22Rv1 (cell line): ENCODE measurements around the gene GATD1.

Source experiments
- H3K27ac ChIP-seq: fragments of 450-650 bp; 2 replicates; pipeline ENCODE4 v1.5.1; 2017
- ZFX ChIP-seq: fragments of 450-650 bp; IDR thresholded peaks from 2 replicates; pipeline ENCODE4 v1.6.1; 2017; ENCODE audit warnings: antibody characterized with exemption, borderline replicate concordance
- TF ChIP-seq, protein P1 (sequence below): fragments of 450-650 bp; IDR thresholded peaks from 2 replicates; pipeline ENCODE4 v1.5.1; 2017; ENCODE audit warnings: mild to moderate bottlenecking

GATD1 gene

DNA sequence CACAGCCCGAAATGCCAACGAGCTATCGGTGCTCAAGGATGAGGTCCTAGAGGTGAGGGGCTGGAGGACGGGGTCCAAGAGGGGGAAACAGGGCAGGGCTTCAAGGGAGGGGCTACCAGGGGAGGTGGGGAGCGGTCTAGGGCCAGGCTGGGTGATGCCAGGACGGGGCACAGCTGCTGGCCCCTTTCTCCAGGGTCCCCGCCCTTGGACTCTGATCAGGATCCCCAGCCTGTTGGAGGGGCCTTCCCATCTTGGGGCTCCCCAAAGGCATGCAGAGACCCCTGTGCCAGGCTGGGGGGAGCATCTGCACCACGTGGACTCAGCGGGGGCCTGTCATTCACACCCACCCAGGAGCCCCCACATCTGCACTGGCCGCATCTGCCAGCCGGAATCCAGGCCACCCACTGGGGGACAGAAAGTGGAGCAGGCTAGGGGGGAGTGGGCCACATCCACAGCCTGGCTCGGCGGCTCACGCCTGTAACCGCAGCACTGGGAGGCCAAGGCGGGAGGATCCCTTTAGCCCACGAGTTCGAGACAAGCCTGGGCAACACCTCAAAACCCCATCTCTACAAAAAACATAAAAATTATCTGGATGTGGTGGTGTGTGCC is 52.4 kb downstream of the GATD1 start:
- H3K27ac ChIP-seq: no peak overlapping the region
- TF ChIP-seq, protein P1, sequence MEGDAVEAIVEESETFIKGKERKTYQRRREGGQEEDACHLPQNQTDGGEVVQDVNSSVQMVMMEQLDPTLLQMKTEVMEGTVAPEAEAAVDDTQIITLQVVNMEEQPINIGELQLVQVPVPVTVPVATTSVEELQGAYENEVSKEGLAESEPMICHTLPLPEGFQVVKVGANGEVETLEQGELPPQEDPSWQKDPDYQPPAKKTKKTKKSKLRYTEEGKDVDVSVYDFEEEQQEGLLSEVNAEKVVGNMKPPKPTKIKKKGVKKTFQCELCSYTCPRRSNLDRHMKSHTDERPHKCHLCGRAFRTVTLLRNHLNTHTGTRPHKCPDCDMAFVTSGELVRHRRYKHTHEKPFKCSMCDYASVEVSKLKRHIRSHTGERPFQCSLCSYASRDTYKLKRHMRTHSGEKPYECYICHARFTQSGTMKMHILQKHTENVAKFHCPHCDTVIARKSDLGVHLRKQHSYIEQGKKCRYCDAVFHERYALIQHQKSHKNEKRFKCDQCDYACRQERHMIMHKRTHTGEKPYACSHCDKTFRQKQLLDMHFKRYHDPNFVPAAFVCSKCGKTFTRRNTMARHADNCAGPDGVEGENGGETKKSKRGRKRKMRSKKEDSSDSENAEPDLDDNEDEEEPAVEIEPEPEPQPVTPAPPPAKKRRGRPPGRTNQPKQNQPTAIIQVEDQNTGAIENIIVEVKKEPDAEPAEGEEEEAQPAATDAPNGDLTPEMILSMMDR: no peak
- no peak for TF ChIP-seq ZFX

DNA sequence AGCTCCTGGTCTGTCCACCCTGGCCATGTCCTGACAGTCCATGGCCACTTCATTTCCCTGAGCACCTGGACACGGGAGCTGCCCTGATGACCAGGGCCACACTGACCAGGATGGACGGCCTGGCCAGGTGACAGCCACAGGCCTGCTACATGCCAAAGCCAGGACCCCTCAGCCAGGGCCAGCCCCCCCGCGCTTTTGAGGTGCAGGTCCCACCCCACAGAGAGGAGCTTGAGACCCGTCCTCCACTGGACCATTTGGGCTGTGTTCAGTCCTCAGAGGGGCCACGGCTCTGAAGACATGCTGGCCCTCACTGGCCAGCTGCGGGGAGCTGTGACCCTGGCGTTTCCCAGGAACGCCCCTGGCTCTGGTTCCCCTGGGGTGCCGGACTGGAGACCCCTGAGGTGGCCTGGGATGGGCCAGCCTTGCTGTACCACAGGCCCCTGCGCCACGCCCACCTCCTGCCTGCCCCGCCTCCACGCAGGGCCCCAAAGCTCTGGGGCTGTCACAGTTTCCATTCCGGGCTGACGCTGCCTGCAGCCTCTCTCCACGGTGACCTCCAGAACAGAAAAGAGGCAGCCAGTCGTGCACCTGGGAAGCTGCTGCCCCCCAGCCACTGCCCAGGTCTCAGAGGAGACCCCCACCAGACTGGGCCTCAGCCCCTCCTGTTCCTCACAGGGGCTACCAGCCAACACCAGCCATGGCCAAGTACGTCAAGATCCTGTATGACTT is 53.1 kb downstream of the GATD1 start:
- no peak overlapping the region for H3K27ac ChIP-seq
- TF ChIP-seq, protein P1: no peak
- no peak for TF ChIP-seq ZFX

DNA sequence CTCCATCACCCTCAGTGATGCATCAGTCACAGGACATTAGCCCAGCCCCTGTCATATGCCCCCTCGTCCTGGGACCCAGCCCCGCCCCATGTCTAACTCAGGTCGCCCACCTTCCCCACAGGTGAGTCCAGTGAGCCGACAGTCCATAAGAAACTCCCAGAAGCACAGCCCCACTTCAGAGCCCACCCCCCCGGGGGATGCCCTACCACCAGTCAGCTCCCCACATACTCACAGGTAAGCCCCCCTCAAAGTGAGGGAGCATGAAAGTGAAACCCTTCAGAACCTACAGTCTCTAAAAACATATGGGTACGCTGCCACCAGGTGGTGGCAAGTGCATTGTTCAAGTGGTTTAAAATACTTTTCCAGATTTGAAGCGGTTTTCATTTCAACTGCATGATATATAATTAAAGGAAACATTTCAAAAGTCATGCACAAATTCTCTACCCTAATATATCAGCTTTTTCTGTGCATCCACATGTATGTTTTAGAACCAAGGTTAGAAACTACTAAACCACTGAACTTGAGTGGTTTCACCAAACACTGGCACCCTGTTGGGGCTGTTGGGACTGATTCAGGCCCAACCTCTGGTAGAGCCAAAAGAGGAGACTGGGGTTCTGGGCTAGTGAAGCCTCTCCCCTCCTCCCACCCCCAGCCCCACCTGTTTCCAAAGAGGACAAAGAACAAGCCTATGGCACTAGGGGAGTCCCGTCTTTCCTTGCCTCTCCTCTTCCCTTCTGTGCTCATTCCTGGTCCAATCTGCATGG is 54.0 kb downstream of the GATD1 start:
- TF ChIP-seq ZFX: no peak
- TF ChIP-seq, protein P1: peak; percentile 72
- no peak overlapping the region for H3K27ac ChIP-seq

DNA sequence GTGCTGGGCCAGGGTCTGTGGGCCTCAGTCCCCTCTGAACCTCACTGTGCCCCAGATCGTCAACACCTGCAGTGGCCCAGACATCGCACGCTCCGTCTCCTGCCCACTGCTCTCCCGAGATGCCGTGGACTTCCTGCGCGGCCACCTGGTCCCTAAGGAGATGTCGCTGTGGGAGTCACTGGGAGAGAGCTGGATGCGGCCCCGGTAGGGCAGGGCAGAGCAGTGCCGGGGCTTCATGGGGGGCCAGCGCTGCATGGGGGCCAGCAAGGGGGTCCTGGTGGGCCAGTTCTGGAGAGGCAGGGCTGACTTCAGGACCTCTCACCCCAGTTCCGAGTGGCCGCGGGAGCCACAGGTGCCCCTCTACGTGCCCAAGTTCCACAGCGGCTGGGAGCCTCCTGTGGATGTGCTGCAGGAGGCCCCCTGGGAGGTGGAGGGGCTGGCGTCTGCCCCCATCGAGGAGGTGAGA is 54.9 kb downstream of the GATD1 start:
- H3K27ac ChIP-seq: no peak overlapping the region
- TF ChIP-seq, protein P1: no peak
- TF ChIP-seq ZFX: no peak

DNA sequence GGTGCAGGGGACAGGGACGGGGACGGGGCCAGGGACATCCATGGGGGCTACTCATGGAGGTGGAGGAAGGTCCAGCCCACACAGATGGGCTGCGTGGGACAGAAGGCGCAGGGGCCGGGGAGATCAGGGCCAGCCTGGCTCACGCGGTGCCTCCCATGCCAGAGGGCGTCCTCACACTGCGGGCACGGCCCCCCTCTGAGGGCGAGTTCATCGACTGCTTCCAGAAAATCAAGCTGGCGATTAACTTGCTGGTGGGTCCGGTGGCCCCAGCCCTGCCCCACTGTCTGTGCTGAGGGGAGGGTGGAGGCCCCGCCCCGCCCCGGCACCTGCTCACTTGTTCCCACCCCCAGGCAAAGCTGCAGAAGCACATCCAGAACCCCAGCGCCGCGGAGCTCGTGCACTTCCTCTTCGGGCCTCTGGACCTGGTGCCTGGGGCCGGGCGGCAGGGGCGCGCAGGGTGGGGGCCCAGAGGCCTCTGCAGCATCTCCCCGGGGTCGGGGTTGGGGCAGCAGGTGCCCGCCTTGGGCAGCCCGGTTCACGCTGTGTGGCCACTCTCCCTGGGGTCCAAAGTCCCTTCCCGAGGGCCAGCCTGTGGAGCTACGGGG is 55.4 kb downstream of the GATD1 start:
- no peak overlapping the region for H3K27ac ChIP-seq
- TF ChIP-seq, protein P1: no peak
- TF ChIP-seq ZFX: no peak

DNA sequence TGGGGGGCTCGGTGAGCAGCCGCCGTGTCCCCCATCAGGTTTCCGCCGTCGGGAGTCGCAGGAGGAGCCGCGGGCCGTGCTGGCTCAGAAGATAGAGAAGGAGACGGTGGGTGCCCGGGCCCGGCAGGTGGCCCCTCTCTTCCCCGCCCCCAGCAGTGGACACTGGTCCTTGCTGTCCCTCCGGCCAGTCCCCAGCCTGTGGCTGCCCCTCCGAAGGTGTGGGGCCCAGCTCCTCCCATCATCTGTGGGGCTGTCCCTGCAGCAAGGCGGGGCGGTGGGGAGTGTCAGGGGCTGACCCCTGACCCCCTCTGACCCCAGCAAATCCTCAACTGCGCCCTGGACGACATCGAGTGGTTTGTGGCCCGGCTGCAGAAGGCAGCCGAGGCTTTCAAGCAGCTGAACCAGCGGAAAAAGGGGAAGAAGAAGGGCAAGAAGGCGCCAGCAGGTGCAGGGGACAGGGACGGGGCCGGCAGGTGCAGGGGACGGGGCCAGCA is 56.0 kb downstream of the GATD1 start:
- H3K27ac ChIP-seq: peak overlapping the region; percentile 74
- TF ChIP-seq ZFX: no peak
- TF ChIP-seq, protein P1: no peak
